ENCODE data around the gene ADAMTS16.

The ADAMTS16 gene

GRCh38 chr5:5198135-5198534 is 58.0 kb downstream of the ADAMTS16 start:
- H3K4me3 ChIP-seq (ENCODE audit: low read length) = no peak overlapping the region
- no peak for TF ChIP-seq CTCF (conservative IDR thresholded peaks at IDR 0.05; ENCODE audit: low read length)
- no peak for DNase-seq (ENCODE audit: low read depth)

GRCh38 chr5:5198815-5199214 is 58.7 kb downstream of the ADAMTS16 start:
- no peak overlapping the region for H3K4me3 ChIP-seq (ENCODE audit: low read length)
- no peak for TF ChIP-seq CTCF (conservative IDR thresholded peaks at IDR 0.05; ENCODE audit: low read length)
- DNase-seq (ENCODE audit: low read depth) = no peak

GRCh38 chr5:5199495-5199894 is 59.4 kb downstream of the ADAMTS16 start:
- DNase-seq (ENCODE audit: low read depth) = no peak
- H3K4me3 ChIP-seq (ENCODE audit: low read length) = no peak overlapping the region
- TF ChIP-seq CTCF (conservative IDR thresholded peaks at IDR 0.05; ENCODE audit: low read length) = no peak

- DNase-seq (ENCODE audit: low read depth) = no peak
- no peak for TF ChIP-seq CTCF (conservative IDR thresholded peaks at IDR 0.05; ENCODE audit: low read length)
- no peak overlapping the region for H3K4me3 ChIP-seq (ENCODE audit: low read length)
These were observed 60.0 kb downstream of the ADAMTS16 start for GRCh38 chr5:5200133-5200532.

- TF ChIP-seq CTCF (conservative IDR thresholded peaks at IDR 0.05; ENCODE audit: low read length) = no peak
- no peak overlapping the region for H3K4me3 ChIP-seq (ENCODE audit: low read length)
- no peak for DNase-seq (ENCODE audit: low read depth)
These were observed 62.2 kb downstream of the ADAMTS16 start for GRCh38 chr5:5202321-5202720.

GRCh38 chr5:5203451-5203850 is 63.3 kb downstream of the ADAMTS16 start:
- no peak for DNase-seq (ENCODE audit: low read depth)
- TF ChIP-seq CTCF (conservative IDR thresholded peaks at IDR 0.05; ENCODE audit: low read length) = no peak
- no peak overlapping the region for H3K4me3 ChIP-seq (ENCODE audit: low read length)

- no peak overlapping the region for H3K4me3 ChIP-seq (ENCODE audit: low read length)
- no peak for DNase-seq (ENCODE audit: low read depth)
- no peak for TF ChIP-seq CTCF (conservative IDR thresholded peaks at IDR 0.05; ENCODE audit: low read length)
These were observed 67.7 kb downstream of the ADAMTS16 start for GRCh38 chr5:5207828-5208227.

Data from AG10803 (cell line).